BJ (cell line): ENCODE data around the gene HACE1. TPM values are rescaled to one million over a fixed set of nuclear protein-coding genes. Genes with fewer than 3 reads are reported as not detected.
A peak's percentile ranks its signal among the peaks of the same experiment; 100 is the strongest.
"Not testable (repeated sequence)": the region's sequence is repeated elsewhere in the genome, so short reads cannot be mapped to it uniquely, and the experiment has no call there.

Experiments used
- CTCF ChIA-PET: fragments of 350-600 bp; formaldehyde crosslinking; extraction: SDS; loops from one replicate; lab custom pipeline; 2021; ENCODE audit warnings: antibody characterized with exemption, inconsistent platforms; lab: Yijun Ruan, JAX
- POLR2A ChIA-PET: fragments of 300-600 bp; sonication (Branson Sonifier 250); formaldehyde crosslinking; extraction: SDS; loops from one replicate; lab custom pipeline; 2021; ENCODE audit warnings: antibody characterized with exemption; lab: Charles Lee
- DNase-seq: peaks from one replicate; pipeline ENCODE4 v3.0.0-alpha.2; 2011; ENCODE audit warnings: low read depth
- H3K27me3 ChIP-seq: 2 replicates; pipeline ENCODE4 v1.6.0; 2011; ENCODE audit warnings: low read length; ENCODE audit not compliant: control insufficient read depth, insufficient read depth
- H3K36me3 ChIP-seq: 2 replicates; pipeline ENCODE4 v1.5.1; 2011; ENCODE audit warnings: low read length; ENCODE audit not compliant: control insufficient read depth, insufficient read depth
- H3K4me3 ChIP-seq: 2 replicates; pipeline ENCODE4 v1.5.1; 2011; ENCODE audit warnings: low read depth, mild to moderate bottlenecking, control low read depth, low read length
- CTCF ChIP-seq: IDR thresholded peaks from 2 replicates; pipeline ENCODE4 v1.5.1; 2011; ENCODE audit warnings: low read depth, mild to moderate bottlenecking, control low read depth, inconsistent platforms, low read length, moderate library complexity; ENCODE audit not compliant: insufficient read depth
- polyA minus RNA-seq: library from RNA; depleted of rRNA, polyadenylated mRNA; stranded (reverse); fragments of >200 nt; gene quantifications from 2 replicates; pipeline ENCODE4 v1.2.3, GENCODE V29; 2011; rRNA and poly(A)+ RNA removed
- polyA plus RNA-seq: library from polyadenylated mRNA; depleted of rRNA; stranded (reverse); fragments of >200 nt; gene quantifications from 2 replicates; pipeline ENCODE4 v1.2.3, GENCODE V29; 2011; rRNA removed

Gene HACE1
- polyA plus RNA-seq: 6.8 and 9.2 TPM in 2 replicates
- 6.8 and 9.8 TPM in 2 replicates for polyA minus RNA-seq

- ChIA-PET POLR2A (no interaction called here), CTCF (interaction anchor here (0.6 to 1.9 kb wide), 3 partner anchors 11 to 20 kb away, joined by 3 to 4 read pairs (median 3); no protein-coding TSS in a partner anchor)
- peak; percentile 29; the same call in 1 of the 2 replicates for TF ChIP-seq CTCF
- Histone ChIP-seq H3K27me3 (no peaks in the 10 kb centered on the region), H3K4me3 (peak within 1 kb of the TSS; percentile 83), H3K36me3 (no peaks in the 10 kb centered on the region)
- peak; percentile 41 for DNase-seq
Measured at GRCh38 chr6:104859225-104860146, at the start of gene HACE1. Gene HACE1, minus strand, starts transcription at chr6:104859919. Its CDS starts 277 bp downstream, at chr6:104859642.

GRCh38 chr6:104908888-104909525, 49.3 kb upstream of the HACE1 start:
- no peaks in the 10 kb centered on the region for H3K36me3 ChIP-seq
- ChIA-PET POLR2A (no interaction called here), CTCF (no interaction called here)

GRCh38 chr6:104908031-104908887, 48.5 kb upstream of the HACE1 start:
- DNase-seq: no peak
- TF ChIP-seq CTCF: no peak
- ChIA-PET POLR2A (interaction anchor here (0.6 kb wide), 1 partner anchor 16 kb away, joined by 3 read pairs; no protein-coding TSS in a partner anchor), CTCF (no interaction called here)
- Histone ChIP-seq H3K4me3 (no peak overlapping the region), H3K27me3 (no peaks in the 10 kb centered on the region), H3K36me3 (no peaks in the 10 kb centered on the region)

More at GRCh38 chr6:104908888-104909525, 49.3 kb upstream of the HACE1 start:
- no peak for DNase-seq
- Histone ChIP-seq H3K27me3 (no peaks in the 10 kb centered on the region), H3K4me3 (no peak overlapping the region)
- TF ChIP-seq CTCF: no peak

- H3K36me3 ChIP-seq, DNase-seq, H3K27me3 ChIP-seq, POLR2A ChIA-PET, H3K4me3 ChIP-seq: not testable (repeated sequence)
- CTCF ChIA-PET: interaction anchor here (2.0 kb wide), 1 partner anchor 179 kb away, joined by 11 read pairs; no protein-coding TSS in a partner anchor
Measured at GRCh38 chr6:104898893-104899292, 39.2 kb upstream of the HACE1 start.

- no peak overlapping the region for H3K4me3 ChIP-seq
- H3K36me3 ChIP-seq: no peaks in the 10 kb centered on the region
- ChIA-PET POLR2A (no interaction called here), CTCF (interaction anchor here (1.6 to 2.0 kb wide), 2 partner anchors 13 to 181 kb away, joined by 5 to 11 read pairs; no protein-coding TSS in a partner anchor)
- DNase-seq: no peak
- no peaks in the 10 kb centered on the region for H3K27me3 ChIP-seq
- TF ChIP-seq CTCF: 0 out of 2 replicates have a peak, but pooled peaks have one; percentile 14
Measured at GRCh38 chr6:104896914-104897313, 37.2 kb upstream of the HACE1 start.
